BE2C (cell line): ENCODE measurements around the gene KDM8.

ENCODE experiments used
- DNase-seq: peaks from one replicate; pipeline ENCODE4 v3.0.0-alpha.2; 2020
- H3K27me3 ChIP-seq: fragments of 250-450 bp; sonication (Bioruptor Pico); 2 replicates; pipeline ENCODE4 v1.5.1; 2020; ENCODE audit warnings: mild to moderate bottlenecking
- H3K36me3 ChIP-seq: fragments of 250-450 bp; sonication (Bioruptor Pico); 2 replicates; pipeline ENCODE4 v1.5.1; 2020; ENCODE audit warnings: mild to moderate bottlenecking
- H3K4me1 ChIP-seq: fragments of 250-450 bp; sonication (Bioruptor Pico); 2 replicates; pipeline ENCODE4 v1.5.1; 2020
- H3K4me3 ChIP-seq: 2 replicates; pipeline ENCODE4 v1.5.1; 2011; ENCODE audit warnings: low read depth, low read length
- H3K9me3 ChIP-seq: fragments of 250-450 bp; sonication (Bioruptor Pico); 2 replicates; pipeline ENCODE4 v1.5.1; 2020
- TF ChIP-seq, protein P1 (sequence below): IDR thresholded peaks from 2 replicates; pipeline ENCODE4 v1.5.1; 2012; ENCODE audit warnings: mild to moderate bottlenecking, low read depth, low read length

The KDM8 gene

DNA sequence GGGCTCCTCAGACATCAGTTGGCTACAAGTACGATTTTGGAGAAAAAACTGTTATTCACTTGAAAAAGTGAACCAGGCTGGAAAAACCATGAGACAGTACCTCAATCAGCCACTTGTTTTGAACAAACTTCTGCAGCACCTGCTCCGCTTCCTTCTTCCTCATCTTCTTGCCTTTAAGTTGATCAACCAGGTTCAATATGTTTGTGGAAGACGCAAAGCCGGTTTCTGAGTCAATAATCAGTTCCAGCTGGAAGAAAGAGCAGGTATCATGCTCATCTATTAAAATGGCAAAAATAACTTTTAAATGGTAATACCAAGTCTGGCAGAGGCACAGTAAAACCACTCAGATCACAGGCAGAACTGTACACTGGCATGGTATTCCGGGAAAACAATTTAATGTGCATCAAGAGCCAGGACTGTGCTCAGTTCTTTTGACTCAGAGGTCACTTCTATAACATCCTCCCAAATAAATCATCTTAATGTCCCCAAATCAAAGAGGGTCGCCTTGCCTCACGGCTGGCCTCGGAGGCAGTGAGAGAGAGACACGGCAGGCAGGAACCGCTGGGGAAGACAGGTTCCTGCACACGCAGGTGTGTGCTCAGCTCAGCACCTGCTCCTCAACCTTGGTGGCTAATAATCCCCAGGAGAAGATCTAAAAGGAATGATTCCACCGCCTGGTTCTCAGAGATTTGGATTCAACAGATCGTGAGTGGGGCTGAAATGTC is 29.7 kb downstream of the KDM8 start:
- no peak overlapping the region for H3K4me3 ChIP-seq
- TF ChIP-seq, protein P1, sequence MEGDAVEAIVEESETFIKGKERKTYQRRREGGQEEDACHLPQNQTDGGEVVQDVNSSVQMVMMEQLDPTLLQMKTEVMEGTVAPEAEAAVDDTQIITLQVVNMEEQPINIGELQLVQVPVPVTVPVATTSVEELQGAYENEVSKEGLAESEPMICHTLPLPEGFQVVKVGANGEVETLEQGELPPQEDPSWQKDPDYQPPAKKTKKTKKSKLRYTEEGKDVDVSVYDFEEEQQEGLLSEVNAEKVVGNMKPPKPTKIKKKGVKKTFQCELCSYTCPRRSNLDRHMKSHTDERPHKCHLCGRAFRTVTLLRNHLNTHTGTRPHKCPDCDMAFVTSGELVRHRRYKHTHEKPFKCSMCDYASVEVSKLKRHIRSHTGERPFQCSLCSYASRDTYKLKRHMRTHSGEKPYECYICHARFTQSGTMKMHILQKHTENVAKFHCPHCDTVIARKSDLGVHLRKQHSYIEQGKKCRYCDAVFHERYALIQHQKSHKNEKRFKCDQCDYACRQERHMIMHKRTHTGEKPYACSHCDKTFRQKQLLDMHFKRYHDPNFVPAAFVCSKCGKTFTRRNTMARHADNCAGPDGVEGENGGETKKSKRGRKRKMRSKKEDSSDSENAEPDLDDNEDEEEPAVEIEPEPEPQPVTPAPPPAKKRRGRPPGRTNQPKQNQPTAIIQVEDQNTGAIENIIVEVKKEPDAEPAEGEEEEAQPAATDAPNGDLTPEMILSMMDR, result no peak
- H3K9me3 ChIP-seq, result no peaks in the 10 kb centered on the region
- DNase-seq, result no peak
- H3K27me3 ChIP-seq, result no peaks in the 10 kb centered on the region
- peaks cover 27% of the 10 kb centered on the region for H3K4me1 ChIP-seq
- H3K36me3 ChIP-seq, result no peaks in the 10 kb centered on the region

- Histone ChIP-seq H3K4me3 (no peak overlapping the region), H3K4me1 (peaks cover 28% of the 10 kb centered on the region), H3K9me3 (no peaks in the 10 kb centered on the region), H3K27me3 (no peaks in the 10 kb centered on the region), H3K36me3 (no peaks in the 10 kb centered on the region)
- TF ChIP-seq, protein P1, result no peak
- no peak for DNase-seq
These were observed 30.4 kb downstream of the KDM8 start for GRCh38 chr16:27233731-27234130.

DNA sequence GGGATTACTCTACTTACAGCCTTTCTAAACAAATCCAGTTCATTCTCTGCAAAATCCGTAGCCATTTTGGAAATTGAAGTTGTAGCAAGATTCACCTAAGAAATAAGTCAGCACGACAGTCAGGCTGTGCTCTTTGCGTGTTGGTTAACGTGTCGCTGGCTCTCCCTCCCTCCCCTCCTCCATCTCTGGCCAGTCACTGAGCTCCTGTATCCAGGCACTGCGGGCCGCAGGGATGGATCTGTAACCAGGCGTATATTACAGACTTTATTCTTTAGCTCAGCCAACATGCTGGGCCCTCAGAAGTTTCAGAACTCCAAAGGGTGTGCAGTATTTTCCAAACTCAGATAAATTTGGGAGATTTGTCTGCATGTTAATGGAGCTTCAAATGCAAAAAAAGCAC is 30.8 kb downstream of the KDM8 start:
- Histone ChIP-seq H3K4me3 (no peak overlapping the region), H3K27me3 (no peaks in the 10 kb centered on the region), H3K4me1 (peaks cover 24% of the 10 kb centered on the region), H3K9me3 (no peaks in the 10 kb centered on the region), H3K36me3 (no peaks in the 10 kb centered on the region)
- no peak for DNase-seq
- TF ChIP-seq, protein P1, result no peak

DNA sequence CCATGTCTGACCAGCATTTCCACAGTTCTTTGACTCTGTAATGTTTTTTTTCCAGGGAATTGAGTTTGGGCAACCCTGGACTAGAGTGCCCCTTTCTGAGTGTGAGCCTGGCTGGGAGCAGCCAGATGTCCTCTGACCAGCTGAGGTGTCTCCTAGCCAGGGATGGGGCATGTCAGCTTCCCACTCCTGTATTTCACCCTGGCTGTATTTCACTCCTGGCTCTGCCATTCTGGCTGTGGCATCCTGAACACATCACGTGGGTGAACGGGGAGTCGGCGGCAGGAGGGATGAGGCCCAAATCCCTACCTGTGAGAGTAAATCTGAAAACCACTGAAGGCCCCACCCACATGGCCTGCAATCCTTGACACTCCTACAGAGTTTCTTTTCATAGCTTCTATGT is 31.3 kb downstream of the KDM8 start:
- H3K9me3 ChIP-seq, result no peaks in the 10 kb centered on the region
- DNase-seq, result no peak
- peaks cover 21% of the 10 kb centered on the region for H3K4me1 ChIP-seq
- TF ChIP-seq, protein P1, result no peak
- no peak overlapping the region for H3K4me3 ChIP-seq
- H3K36me3 ChIP-seq, result no peaks in the 10 kb centered on the region
- H3K27me3 ChIP-seq, result no peaks in the 10 kb centered on the region

DNA sequence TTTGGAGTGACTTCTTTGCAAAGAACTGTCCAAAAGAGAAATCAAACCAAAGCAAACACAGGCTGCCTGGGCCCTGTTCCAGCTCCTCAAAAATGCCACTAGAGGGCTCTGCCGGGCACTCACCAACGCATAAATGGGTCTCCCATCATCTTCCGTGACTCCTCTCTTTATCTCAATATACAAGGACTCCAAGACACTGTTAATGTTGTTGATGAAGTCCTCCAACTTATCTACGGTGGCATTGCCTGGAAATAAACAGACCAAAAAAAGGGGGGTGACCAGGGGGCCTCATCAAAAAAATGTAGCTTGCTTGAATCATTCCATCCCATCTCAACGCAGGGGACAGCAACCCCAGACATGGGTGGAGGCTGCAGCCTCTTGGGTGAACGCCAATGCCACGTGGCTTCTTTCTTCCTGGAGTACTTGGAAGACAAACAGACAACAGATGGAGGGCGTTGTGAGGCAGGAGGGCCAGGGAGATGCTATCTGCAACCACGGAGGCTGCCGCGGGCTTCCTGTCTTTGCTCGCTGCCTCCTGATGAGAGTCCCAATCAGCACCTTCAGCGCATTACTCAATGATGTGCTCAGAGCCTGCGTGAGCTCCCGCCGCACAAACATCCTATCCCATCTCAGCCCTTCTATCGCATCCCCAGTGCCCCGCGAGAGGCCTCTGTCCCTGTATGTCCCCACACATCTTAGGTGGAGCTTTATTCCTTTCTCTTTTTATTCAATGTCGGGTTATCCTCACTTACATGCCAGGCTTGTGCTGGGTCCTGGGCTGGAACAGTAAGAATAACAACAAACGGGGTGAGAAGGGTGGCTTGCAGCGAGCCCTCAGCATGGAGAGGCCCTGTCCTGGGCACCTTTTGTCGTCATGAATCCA is 32.0 kb downstream of the KDM8 start:
- H3K36me3 ChIP-seq, result no peaks in the 10 kb centered on the region
- H3K4me1 ChIP-seq, result peaks cover 21% of the 10 kb centered on the region
- H3K4me3 ChIP-seq, result peak overlapping the region; percentile 10; the same call in 1 of the 2 replicates
- no peaks in the 10 kb centered on the region for H3K9me3 ChIP-seq
- no peaks in the 10 kb centered on the region for H3K27me3 ChIP-seq
- TF ChIP-seq, protein P1, result peak; percentile 93
- DNase-seq, result peak; percentile 79

DNA sequence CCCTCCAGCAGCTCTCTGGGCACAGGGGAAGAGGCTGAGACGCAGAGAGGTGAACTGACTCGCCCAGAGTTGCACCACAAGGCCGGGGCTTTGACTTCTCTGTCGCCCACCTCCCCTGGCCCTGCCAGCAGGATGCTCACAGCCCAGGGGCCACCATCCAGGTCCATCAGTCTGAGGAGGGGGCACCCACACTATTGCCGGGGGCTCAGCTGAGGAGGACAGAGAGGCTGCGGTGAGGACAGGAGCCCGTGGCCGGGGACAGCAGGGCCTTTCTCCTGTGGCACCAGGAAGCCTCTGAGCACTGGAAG is 32.6 kb downstream of the KDM8 start:
- Histone ChIP-seq H3K27me3 (no peaks in the 10 kb centered on the region), H3K9me3 (no peaks in the 10 kb centered on the region), H3K4me3 (no peak overlapping the region), H3K4me1 (peaks cover 21% of the 10 kb centered on the region), H3K36me3 (no peaks in the 10 kb centered on the region)
- no peak for DNase-seq
- TF ChIP-seq, protein P1, result no peak
